ENCODE measurements around the gene TM4SF1.
"Not testable (repeated sequence)": the region's sequence is repeated elsewhere in the genome, so short reads cannot be mapped to it uniquely, and the experiment has no call there.

Gene TM4SF1

GRCh38 chr3:149342413-149343380 lies 34.8 kb downstream of the TM4SF1 start:
- peak; percentile 71 to 89 for DNase-seq

- no peak for DNase-seq
These were observed 37.0 kb downstream of the TM4SF1 start for GRCh38 chr3:149340310-149340933.

GRCh38 chr3:149339931-149340309 lies 37.5 kb downstream of the TM4SF1 start:
- peak; percentile 29 to 51 for DNase-seq

DNA sequence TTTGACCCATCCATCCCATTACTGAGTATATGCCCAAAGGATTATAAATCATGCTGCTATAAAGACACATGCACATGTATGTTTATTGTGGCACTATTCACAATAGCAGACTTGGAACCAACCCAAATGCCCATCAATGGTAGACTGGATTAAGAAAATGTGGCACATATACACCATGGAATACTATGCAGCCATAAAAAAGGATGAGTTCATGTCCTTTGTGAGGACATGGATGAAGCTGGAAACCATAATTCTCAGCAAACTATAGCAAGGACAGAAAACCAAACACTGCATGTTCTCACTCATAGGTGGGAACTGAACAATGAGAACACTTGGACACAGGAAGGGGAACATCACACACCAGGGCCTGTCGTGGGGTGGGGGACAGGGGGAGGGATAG lies 40.0 kb downstream of the TM4SF1 start:
- not testable (repeated sequence) for DNase-seq

- DNase-seq, result no peak
These were observed 40.5 kb downstream of the TM4SF1 start for GRCh38 chr3:149336925-149337324.

GRCh38 chr3:149333176-149333859 lies 44.1 kb downstream of the TM4SF1 start, which contains the start of gene TM4SF18:
Gene TM4SF18, minus strand, starts transcription at chr3:149333636. Its CDS starts 254 bp downstream, at chr3:149333382.
- DNase-seq, result no peak

GRCh38 chr3:149332771-149333170 lies 44.7 kb downstream of the TM4SF1 start:
- no peak for DNase-seq

DNA sequence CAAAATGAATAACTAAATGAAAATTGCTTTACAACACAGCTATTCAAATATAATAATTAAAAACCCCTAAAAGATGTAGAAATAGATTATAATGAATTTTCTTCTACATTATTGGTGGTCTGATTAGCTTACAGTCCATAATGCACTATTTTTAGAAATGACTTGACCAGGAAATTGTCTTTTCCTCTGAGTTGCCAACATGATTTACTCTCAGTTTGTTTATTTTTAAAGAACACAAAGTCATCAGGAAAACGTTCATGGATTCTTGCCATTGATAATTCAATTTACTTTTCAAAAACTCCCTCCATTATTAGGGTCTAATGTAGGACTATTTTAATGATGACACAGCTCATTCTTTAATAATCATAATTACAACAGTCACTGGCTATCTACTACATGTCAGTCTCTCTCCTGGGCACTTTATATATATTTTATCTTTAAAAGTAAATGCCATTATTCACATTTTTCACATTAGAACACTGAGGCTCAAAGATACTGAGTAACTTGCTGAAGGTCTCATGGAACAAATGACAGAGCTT lies 45.2 kb downstream of the TM4SF1 start:
- no peak for DNase-seq

- no peak for DNase-seq
These were observed 46.1 kb downstream of the TM4SF1 start for GRCh38 chr3:149331396-149331795.

- no peak for DNase-seq
These were observed 46.7 kb downstream of the TM4SF1 start for GRCh38 chr3:149330609-149331331.

- no peak for DNase-seq
These were observed 50.3 kb downstream of the TM4SF1 start for GRCh38 chr3:149327156-149327555.

GRCh38 chr3:149325581-149325980 lies 51.9 kb downstream of the TM4SF1 start:
- no peak for DNase-seq

- DNase-seq, result no peak
These were observed 53.1 kb downstream of the TM4SF1 start for GRCh38 chr3:149324332-149324731.

DNA sequence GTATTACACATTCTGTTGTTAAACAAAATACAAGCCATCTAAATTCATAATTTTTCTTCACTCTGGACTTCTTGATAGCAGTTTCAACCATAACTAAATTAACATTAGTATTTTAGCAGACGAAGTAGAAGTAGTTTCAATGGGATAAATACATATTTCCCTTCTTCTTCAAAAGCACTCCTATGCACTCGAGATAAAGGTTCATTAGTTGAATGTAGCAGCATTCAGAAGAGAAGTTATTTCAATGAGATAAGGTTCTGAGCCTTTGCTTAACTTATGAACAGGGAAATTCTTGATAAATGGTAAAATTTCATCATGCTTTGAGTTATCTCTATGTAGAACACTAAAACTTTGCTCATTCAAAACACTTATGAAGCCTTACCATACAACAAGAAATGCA lies 55.8 kb downstream of the TM4SF1 start:
- no peak for DNase-seq

GRCh38 chr3:149321136-149321535 lies 56.3 kb downstream of the TM4SF1 start:
- DNase-seq, result no peak

- DNase-seq, result no peak
These were observed 57.7 kb downstream of the TM4SF1 start for GRCh38 chr3:149319750-149320149.
